HCT116 (cell line): ENCODE results near the gene DOK1.

ENCODE experiments used
- EZH2 ChIP-seq: fragments of 200-600 bp; sonication (generic); IDR thresholded peaks from 2 replicates; pipeline ENCODE4 v1.6.1; 2017; ENCODE audit warnings: antibody characterized with exemption, mixed run types
- EZH2phosphoT487 ChIP-seq: fragments of 200-600 bp; IDR thresholded peaks from 2 replicates; pipeline ENCODE4 v1.6.1; 2018; ENCODE audit warnings: antibody characterized with exemption, borderline replicate concordance
- POLR2AphosphoS5 ChIP-seq: IDR thresholded peaks from 2 replicates; pipeline ENCODE4 v1.6.1; 2011; ENCODE audit warnings: mild to moderate bottlenecking, low read depth, low read length, moderate library complexity
- RAD21 ChIP-seq: IDR thresholded peaks from 2 replicates; pipeline ENCODE4 v1.6.1; 2012; ENCODE audit warnings: low read depth, mild to moderate bottlenecking
- TCF7L2 ChIP-seq: IDR thresholded peaks from 2 replicates; pipeline ENCODE4 v1.7.0; 2011; ENCODE audit warnings: borderline replicate concordance, inconsistent platforms; ENCODE audit not compliant: insufficient read depth, insufficient read length; ENCODE audit errors: extremely low read depth
- ZNF274 ChIP-seq: fragments of 200-500 bp; sonication (Bioruptor generic); IDR thresholded peaks from 2 replicates; pipeline ENCODE4 v1.6.1; 2014; ENCODE audit warnings: mild to moderate bottlenecking, low read depth, low read length, inconsistent platforms
- TF ChIP-seq, protein P1 (sequence below), 3 experiments: fragments of 200-600 bp in 1 of 3; sonication (generic) in 1 of 3; IDR thresholded peaks in 2 of 3; conservative IDR thresholded peaks in 1 of 3; 2 replicates each; pipeline ENCODE4 v1.5.1; 2012 to 2017; ENCODE audit warnings: low read depth in 2 of 3, low read length in 2 of 3, antibody characterized with exemption in 1 of 3, borderline replicate concordance in 1 of 3, control low read depth in 1 of 3, mild to moderate bottlenecking in 1 of 3, mixed read lengths in 1 of 3, mixed run types in 1 of 3, moderate library complexity in 1 of 3; ENCODE audit not compliant: insufficient read depth in 1 of 3
- TF ChIP-seq, protein P2 (sequence below): IDR thresholded peaks from 2 replicates; pipeline ENCODE4 v1.6.1; 2012
- TF ChIP-seq, protein P3 (sequence below): IDR thresholded peaks from 2 replicates; pipeline ENCODE4 v1.6.1; 2012

DNA sequence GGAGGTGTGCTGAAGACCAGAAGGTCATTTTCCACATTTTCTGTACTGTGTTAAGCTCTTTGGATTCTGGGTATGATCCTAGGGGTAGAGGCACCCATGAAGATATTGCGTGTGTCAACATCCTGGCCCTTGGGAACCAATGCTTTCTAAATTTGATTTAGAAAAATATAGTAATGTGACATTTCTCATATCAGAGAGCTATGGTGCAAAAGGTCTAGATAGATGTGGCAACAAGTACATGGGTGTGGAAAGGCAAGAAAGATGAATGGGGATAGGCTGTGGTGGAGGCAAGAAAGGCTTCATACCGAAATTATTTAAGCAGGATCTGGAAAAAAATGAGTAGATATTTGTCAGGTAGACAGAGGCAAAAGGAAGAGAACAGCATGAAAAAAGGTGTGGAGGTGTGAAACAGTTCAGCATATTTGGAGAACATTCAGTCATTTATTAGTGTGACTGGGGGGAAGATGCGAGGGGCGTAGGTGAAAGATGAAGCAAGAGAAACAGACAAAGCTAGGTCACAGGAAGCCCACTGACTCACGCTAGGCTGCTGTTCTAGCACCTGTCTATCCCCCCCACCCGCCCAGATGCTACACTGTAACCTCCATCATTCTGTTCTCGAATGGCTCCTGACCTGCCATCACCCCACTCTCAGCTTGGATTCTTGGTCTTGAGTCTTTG lies 11.7 kb downstream of the DOK1 start:
- TF ChIP-seq, protein P1, sequence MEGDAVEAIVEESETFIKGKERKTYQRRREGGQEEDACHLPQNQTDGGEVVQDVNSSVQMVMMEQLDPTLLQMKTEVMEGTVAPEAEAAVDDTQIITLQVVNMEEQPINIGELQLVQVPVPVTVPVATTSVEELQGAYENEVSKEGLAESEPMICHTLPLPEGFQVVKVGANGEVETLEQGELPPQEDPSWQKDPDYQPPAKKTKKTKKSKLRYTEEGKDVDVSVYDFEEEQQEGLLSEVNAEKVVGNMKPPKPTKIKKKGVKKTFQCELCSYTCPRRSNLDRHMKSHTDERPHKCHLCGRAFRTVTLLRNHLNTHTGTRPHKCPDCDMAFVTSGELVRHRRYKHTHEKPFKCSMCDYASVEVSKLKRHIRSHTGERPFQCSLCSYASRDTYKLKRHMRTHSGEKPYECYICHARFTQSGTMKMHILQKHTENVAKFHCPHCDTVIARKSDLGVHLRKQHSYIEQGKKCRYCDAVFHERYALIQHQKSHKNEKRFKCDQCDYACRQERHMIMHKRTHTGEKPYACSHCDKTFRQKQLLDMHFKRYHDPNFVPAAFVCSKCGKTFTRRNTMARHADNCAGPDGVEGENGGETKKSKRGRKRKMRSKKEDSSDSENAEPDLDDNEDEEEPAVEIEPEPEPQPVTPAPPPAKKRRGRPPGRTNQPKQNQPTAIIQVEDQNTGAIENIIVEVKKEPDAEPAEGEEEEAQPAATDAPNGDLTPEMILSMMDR (IDR thresholded peaks at IDR 0.05 in 2 of 3, conservative IDR thresholded peaks at IDR 0.05 in 1 of 3; ENCODE audit: borderline replicate concordance in 1 of 3, insufficient read depth in 1 of 3, low read depth in 2 of 3, low read length in 2 of 3) = no peak
- TF ChIP-seq POLR2AphosphoS5 (no peak), TCF7L2 (no peak), EZH2 (no peak), ZNF274 (no peak), EZH2phosphoT487 (no peak), RAD21 (no peak)
- TF ChIP-seq, protein P2, sequence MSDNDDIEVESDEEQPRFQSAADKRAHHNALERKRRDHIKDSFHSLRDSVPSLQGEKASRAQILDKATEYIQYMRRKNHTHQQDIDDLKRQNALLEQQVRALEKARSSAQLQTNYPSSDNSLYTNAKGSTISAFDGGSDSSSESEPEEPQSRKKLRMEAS = no peak
- TF ChIP-seq, protein P3, sequence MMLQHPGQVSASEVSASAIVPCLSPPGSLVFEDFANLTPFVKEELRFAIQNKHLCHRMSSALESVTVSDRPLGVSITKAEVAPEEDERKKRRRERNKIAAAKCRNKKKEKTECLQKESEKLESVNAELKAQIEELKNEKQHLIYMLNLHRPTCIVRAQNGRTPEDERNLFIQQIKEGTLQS = no peak
